GM19463 (cell line): ENCODE data around the gene INAFM2.

Experiments
- ATAC-seq: cut with Tn5 transposase; IDR thresholded peaks from one replicate; pipeline ENCODE4 v1.9.1; 2021; ENCODE audit warnings: mild to moderate bottlenecking, moderate library complexity; ENCODE audit not compliant: unreplicated experiment

Gene INAFM2

DNA sequence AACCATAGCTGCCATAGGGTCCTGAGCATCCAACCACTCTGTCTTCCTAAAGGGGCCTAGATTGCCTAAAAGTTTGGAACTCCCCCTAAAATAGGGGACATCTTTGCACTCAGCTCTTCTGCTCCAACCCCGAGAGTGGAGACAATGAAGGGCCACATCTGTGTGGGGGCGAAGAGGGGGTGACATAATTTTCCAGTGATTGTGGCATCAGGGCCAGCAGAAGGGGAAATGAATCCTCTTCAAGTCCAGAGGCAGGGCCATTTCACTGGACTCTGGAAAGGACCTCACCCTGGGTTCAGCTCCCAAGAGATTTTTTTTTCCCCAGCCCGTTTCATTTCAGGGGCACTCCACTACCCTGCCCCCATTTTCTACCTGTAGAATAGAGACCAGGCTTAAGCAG is 36.0 kb upstream of the INAFM2 start:
- no peak for ATAC-seq

DNA sequence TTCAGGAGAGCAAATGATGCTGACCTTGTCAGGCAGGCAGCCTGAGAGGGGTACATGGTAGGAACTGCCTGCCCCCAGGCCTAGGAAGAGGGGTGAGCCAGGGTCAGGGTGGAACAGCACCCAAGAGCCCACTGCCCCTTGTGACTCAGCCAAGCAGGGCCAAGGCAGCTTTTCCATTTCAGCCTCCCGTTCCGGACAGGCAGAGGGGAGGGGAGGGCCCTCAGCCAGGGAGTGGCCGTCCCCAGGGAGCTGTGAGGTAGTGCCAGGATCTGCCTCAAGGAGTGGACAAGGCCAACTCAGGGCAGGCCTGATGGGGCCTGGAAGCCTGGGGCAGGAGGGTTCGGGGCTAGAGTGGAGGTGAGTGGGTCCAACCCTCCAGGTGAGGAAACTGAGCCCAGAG is 35.5 kb upstream of the INAFM2 start:
- ATAC-seq = no peak

DNA sequence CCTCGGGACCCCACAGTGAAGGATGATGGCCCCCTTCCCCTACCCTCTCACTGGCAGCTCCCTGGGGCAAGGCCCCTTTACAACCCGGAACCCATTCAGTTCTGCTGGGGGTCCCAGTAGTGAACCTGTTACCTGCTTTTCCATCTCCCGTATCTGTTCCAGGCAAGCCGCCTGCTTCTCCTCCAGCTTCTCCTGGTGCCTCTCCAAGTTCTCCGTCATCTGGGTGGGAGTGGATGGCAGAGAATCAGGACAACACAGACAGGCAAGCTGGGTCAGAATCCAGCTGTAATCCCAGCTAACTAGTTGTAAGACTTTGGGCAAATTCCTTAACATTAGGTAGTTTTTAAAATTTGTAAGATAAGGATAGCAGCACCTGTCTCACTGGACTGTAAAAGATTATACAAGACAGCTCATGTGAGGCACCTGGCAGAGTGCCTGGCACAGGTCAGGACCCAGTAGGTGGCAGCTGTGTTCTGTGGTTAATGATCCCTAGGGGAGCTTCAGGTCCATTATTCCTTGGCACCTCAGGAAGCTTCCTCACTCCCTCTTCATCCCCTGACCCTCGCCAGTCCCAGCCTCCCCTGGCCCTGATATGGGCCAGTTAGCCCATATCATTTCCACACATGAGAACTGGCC is 34.2 kb upstream of the INAFM2 start:
- ATAC-seq = no peak

DNA sequence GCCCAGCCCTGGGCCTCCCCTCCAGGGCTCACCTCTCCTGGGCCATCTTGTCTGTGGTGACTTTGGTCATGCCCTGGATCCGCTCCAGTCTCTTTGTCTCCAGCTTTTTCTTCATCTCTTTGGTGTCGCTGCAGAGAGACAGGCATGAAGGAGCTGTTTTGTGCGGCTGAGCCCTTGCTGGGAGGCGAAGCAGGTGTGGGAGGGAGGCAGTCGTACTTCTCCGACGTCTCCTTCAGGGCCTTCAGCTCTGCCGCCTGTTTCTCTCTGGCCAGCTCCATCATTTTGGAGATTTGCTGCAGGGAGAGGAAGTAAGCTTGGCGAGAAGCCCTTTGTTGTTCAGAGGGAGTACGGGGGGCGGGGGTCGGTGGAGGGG is 33.0 kb upstream of the INAFM2 start:
- no peak for ATAC-seq

DNA sequence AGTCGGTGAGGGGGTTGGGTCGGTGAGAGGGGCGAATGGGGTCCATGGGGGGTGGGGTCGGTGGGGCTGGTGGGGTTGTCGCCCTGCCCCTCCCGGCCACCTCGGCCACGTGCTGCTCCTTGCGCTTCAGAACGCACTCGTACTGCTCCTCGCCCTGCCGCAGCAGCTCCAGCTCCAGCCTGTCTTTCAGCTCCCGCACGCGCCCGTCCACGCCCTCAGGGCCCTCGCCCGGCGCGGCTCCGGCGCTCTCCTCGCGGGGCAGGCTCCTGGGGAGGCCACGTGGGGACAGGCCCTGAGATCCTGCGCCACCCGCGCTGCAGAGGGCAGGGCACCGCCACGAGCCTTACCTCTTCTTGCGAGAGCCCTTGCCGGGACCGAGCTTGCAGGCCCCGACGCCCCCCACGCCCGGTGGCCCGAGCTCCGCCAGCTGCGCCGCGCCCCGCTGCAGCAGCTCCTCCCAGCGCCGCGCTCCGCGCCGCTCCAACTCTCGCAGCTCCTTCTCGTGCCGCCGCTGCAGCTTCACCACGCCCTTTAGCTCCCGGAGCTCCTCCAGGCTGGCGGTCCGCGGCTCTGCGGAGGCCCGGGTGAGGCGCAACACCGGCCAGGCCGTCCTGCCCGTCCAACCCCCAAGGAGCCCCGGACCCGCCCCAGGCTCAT is 32.4 kb upstream of the INAFM2 start:
- no peak for ATAC-seq

DNA sequence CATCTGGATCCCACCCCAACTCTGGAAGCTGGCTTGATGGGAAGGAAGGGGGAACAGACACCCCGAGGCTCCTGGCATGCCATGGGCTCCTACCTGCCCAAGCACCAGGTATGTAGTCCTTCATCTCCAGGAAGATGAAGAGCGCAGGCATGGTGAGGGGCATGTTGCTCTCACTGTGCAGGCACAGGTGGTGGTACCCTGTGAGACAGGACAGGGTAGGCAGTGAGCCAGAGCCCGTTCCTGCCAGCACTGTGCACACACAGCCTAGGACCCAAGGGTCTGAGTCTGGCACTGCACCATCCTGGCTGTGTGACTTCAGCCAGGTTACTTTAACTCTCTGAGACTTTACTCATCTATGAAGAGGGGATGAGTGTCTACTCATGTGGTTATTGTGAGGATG is 31.2 kb upstream of the INAFM2 start:
- no peak for ATAC-seq

DNA sequence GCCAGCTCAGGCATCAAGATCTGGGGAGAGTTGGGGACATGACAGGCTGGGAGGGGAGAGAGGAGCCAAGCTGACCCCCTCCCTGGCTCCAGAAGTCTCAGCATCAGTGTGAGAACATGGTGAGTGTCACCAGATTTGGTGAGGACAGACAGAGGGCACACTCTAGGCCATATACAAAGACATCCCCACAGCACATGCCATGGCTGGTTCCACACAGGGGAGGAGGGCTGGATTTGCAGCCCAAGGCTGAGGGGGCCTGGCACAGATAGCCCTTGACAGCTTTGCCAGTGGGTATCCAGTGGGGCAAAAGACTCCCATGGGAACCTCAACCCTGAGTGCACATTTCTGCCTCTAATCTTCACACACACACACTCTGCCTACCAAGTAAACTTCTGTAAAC is 30.5 kb upstream of the INAFM2 start:
- ATAC-seq = no peak

DNA sequence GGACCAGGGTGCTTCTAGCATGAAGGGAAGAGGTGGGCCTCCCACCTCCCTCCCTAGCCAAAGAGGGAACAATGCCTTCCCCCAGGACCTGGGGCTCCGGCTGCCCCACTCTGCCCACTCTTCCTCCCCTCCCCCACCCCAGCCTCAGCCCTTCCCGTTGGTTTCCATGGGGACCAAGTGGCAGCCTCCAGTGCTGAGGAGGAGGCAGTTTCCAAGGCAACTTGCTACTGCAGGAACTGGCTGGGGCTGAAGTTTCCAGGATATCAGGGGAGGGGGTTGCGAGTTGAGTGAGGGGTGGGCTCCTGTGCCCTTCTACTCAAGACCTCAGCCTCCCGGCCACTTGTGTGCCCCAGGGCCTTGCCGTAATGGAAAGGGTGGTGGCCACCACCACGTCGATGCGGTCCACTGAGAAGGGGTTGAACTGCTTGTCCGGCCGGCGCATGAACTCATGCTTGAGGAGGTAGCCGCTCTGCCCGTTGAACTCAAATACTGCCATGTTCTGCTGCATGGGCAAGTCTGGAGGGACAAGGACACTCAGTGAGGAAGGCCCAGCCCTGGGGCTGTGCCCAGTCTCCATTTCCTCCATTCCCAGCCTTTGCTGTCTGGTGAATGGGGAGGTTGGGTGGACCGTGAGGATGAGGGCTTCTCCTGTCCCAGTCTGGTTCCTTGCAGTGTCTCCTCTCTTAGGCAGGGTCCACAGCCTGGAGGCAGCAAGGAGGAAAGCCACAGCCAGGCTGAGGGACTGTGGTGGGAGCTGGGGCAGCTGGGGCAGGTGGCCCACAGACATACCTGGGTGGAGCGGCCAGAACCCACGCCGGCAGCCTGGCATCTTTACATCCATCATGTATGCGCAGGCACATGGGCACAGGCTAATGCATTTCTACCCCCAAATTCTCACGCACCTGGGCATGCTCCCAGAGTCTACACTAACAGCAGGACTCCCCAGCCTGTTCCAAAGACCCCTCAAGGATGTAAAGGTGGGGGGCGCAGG is 29.3 kb upstream of the INAFM2 start:
- ATAC-seq = no peak

DNA sequence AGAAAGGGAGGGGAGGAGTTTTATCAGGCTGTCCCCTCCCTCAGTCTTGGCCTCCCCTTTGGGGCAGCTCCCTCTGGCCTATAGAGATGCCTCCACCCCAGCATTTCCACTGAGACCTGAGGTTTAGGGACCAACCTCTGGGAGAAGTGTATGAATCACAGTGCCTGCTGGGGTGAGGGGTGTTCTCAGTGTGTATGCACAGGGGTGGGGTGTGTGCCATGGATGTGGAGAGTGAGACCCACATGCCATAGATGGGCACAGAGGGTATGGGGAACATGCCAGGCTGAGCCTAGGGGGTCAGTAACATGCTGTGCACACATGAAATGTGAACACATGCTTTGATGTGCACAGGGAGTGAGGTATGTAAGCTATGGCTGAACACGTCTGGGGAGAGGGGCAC is 28.2 kb upstream of the INAFM2 start:
- no peak for ATAC-seq

DNA sequence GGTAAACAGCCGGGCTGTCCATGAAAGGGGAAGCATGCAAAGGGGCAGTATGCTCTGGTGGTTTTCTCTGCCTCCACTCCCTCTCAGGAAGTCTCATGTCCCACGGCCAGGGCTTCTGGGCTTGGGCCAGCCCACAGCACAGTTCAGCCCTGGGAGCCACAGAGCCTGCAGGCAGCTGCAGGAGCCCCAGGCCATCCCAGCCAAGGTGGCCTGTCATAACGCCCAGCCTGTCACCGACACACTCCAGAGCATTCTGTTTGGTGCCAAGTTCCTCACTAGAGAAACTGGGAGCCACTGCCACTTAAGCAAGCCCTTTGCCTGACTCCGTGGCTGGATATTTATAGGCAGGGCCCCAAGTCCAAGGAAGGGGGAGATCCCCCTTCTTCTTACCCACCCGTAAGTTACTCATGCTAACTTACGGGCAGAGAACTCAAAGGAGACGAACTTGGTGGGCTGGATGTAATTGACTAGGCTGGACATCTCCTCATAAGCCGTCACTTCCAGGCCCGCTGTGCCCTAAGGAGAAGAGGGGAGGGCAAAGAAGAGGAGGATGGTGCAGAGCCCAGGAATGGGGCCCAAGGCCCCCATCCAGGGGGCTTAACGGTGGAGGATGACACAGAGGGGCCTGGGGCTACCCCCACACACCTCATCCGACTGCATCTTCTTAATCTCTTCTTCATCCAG is 27.5 kb upstream of the INAFM2 start:
- no peak for ATAC-seq

DNA sequence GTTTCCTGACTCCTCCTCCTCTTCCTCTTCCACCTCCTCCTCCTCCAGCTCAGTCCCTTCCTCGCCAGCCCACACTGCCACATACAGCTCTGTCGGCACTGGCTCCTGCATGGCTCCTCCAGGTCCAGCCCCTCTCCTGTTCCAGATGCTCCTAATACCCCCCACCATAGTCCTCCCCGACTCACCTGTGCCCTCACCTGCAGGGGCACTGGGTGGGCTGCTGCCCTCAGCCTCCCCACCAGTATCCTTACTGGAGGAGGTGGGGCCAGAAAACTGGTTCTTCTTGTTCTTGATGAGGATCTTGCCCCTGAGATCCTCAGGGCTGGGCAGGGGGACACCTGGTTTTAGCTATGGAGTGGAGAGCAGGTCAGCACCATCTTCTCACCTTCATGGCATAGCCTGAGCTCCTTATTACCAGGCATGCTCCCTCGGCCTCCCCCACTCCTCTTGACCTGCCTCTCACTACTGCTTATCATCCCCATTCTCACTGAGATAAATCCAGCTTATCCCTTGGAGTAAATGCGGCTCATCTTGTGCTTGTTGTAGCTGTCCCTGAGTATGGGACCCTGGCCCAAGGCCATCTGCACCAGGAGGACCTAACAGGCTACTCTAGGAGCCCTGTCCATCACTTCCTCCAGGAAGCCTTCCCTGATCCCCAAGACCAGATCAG is 26.8 kb upstream of the INAFM2 start:
- ATAC-seq = no peak

DNA sequence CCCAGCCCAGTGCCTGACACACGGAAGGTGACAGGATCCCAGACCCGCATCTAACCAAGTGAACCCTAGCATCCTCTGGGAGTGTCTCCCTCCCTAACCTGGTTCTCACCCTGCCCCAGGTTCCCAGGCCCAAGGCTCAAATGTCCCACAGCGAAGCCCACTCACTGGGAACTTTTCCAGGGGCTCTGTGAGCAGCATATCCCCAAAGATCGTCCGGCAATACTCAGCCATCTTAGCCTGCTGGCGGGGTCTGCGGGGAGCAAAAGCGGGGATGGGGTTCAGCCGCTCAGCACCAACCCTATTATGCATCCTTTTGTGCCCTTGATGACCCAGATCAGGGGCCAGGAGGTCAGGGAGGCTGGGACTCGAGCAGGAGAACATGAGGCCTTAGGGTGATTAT is 26.1 kb upstream of the INAFM2 start:
- no peak for ATAC-seq

DNA sequence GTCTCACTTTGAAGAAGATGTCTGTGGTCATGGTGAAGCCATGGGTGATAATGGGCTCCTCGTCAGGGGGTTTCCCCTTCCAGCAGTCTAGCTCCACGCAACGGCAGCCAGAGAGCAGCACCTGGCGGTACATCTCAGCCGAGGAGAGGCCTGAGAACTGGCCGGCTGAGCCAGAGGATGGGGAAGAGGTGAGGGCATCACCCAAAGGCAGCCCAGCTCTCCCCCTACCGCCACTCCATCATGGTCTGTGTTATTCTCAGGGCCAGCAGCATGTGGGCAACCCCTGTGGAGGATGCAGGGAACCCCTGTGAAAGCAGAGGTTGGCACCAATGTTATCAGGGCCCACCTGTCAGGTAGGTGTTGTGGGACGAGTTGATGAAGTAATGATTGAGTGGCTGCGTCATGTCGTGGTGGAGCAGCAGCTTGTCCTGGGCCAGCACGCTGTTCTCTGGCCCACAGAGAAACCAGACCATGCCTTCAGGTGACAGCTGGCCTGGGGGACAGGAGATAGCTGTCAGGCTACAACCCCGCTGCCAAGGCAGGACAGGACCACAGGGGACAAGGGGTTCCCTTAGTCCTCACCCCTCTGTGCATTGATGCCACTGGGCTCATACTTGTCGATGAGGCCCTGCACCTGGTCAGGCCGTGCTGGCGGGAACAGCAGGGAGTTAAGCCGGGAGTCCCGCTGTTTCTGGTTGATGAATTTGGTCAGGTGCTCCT is 25.1 kb upstream of the INAFM2 start:
- ATAC-seq = no peak

DNA sequence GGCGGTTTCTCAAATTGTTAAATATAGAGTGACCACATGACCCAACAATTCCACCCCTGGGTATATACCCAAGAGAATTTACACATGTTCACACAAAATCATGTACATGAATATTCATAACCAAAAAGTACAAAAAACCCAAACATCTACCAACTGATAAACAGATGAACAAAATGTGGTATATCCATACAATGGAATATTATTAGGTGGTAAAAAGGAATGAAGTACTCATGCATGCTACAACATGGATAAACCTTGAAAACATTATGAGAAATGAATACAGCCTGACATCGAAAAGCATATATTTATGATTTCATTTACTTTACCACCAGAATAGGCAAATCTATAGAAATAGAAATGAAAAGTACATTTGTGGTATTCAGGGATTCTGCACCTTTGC is 23.1 kb upstream of the INAFM2 start:
- ATAC-seq = no peak

DNA sequence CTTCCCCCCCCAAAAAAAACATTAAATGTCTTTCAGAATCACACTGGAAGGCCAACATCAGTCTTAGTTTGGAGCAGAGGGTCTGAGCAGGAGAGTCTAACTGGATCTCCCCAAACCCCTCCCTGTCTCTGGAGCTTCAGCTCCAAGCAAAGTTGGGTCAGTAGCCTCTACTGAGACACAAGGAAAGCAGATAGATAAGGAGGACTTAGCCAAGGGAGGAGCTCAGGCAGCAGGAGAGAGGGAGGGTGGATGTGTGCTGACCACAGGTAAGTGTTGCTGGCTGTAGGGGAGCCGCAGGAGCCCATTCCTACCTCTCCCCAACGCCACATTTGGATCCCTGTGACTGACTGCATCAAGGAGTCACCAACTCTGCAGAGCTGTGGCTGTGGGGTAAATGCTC is 22.7 kb upstream of the INAFM2 start:
- ATAC-seq = no peak

DNA sequence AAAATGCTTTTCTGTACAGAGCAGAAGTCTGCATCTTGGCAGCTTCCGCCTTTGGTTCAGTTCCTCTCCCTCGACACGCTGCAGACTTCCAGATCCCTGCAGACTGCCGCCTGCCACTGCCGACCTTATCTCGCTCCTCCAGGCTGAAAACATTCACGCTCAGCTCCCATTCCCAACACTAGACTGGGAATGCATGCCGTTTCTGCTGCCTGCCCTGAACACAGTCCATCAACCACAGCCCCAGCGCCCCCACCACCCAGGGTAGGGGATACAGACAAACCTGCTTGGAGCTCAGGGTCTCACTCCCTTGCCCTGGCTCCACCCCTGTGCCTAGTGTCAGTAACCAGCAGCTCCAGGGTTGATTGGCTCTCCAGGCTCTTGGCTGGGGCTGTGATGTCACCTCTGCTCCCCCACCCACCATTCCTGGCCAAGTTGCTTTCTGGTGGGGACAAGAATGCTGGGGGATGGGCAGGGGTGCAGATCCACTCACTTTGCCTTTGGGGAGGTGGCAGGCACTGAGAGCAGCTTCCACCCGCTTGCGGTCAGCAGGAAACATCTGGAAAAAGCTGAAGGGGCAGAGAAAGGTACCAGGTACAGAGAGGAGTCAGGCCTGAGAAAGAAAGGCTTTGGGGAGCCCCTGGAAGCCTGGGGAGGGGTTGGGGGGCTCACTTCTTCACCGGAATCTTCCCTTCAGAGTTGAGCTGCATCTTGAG is 21.9 kb upstream of the INAFM2 start:
- ATAC-seq = no peak

DNA sequence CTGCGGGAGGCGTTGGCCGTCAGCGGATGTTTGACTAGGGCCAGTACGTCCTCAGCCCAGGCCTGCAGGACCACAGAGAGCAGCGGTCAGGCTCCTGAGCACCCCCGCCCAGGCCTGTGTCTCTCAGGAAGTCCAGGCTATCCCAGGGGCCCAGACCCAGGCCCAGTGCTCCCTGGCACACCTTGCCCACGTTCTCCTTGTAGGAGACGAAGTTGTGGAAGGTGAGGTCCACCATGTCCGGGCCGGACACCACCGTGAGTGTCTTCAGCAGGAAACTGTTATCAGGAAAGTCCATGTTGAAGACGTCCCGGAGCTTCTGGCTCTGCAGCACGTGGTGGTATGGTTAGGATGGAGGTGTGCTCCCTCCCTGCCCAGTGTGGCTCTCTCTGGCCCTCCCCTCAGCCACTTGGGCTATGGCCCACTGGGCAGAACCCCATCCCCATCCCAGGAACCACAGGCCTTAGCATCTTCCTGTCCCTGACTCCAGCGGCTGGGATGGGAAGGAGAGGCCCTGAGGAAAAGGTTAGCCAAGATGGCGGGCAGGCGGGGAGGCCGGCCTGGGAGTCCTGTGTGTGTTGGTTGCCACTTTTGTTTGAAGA is 21.1 kb upstream of the INAFM2 start:
- ATAC-seq = no peak

DNA sequence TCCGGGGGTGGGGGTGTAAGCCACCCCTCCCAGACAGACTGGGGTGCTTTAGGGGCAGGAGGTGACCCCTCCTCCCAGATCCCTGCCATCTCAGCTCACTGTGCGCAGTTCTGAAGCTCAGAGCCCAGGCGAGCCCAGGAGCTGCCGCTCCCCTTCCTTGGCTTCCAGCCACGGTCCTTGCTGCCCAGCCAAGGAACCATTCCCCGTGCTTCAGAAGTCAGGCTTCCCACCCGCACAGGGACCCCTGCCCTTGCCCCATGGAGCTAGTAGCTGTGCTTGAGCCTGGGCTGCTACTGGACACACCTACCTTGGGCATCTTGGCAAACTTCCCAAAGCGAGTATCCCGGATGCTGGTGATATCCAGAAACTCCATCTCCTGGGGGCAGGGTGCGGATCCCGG is 20.5 kb upstream of the INAFM2 start:
- ATAC-seq = no peak

DNA sequence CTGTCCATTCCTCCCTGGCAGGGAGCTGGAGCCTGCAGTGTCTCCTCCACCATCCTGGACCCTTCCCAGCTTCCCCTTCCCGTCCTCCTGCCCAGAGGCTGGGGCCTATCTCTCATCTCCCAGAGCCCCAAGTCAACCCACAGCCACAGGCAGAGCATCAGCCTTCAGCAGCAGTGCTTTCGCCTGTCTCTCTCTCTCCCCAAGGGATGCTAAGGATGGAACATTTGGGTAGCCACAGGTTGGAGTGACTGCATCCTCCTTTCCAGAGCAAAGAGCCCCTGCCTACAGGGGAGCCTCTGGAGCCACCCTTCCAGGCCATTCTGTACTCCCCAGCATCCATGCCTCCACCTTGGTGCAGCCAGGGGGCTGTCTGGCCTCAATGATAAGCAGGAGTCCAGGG is 19.9 kb upstream of the INAFM2 start:
- no peak for ATAC-seq
